HFFc6 (cell line): ENCODE data around the gene JAKMIP2. TPM values are rescaled to one million over a fixed set of nuclear protein-coding genes. Genes with fewer than 3 reads are reported as not detected.

ENCODE experiments used
- DNase-seq: peaks from one replicate; pipeline ENCODE4 v3.0.0-alpha.2; 2018
- H3K27ac Mint-ChIP-seq: 2 replicates; pipeline ENCODE4 v1.8.0; 2020; ENCODE audit warnings: mild to moderate bottlenecking, mixed read lengths
- H3K27me3 Mint-ChIP-seq: 2 replicates; pipeline ENCODE4 v1.8.0; 2021; ENCODE audit warnings: mild to moderate bottlenecking, moderate library complexity, mixed read lengths; ENCODE audit not compliant: insufficient read depth
- H3K36me3 Mint-ChIP-seq: 2 replicates; pipeline ENCODE4 v1.8.0; 2021; ENCODE audit warnings: low read depth, mixed read lengths
- H3K4me1 Mint-ChIP-seq: 2 replicates; pipeline ENCODE4 v1.8.0; 2020; ENCODE audit warnings: low read depth, mixed read lengths
- H3K4me3 Mint-ChIP-seq: 2 replicates; pipeline ENCODE4 v1.8.0; 2020; ENCODE audit warnings: mild to moderate bottlenecking, moderate library complexity, mixed read lengths
- H3K9me3 Mint-ChIP-seq: 2 replicates; pipeline ENCODE4 v1.8.0; 2020; ENCODE audit warnings: mild to moderate bottlenecking, mixed read lengths
- total RNA-seq, 6 experiments: library from RNA; stranded (reverse); fragmentation: NEBNext Ultra II Directional; extraction: Animal tissue kit (Norgen Biotek cat#: 25700); gene quantifications; 2 replicates in 1 of 6; 3 replicates in 5 of 6; pipeline ENCODE4 v1.2.3, GENCODE V29; 2021
- TF ChIP-seq, protein P1 (sequence below): fragments of 200-600 bp; sonication (generic); IDR thresholded peaks from 2 replicates; pipeline ENCODE4 v1.5.0; 2021; ENCODE audit warnings: antibody characterized with exemption, mild to moderate bottlenecking

The JAKMIP2 gene
- total RNA-seq, 6 experiments from 2014 or later, result not detected

- Mint-ChIP-seq H3K4me1 (no peaks in the 10 kb centered on the region), H3K9me3 (no peaks in the 10 kb centered on the region), H3K36me3 (no peaks in the 10 kb centered on the region), H3K27me3 (peaks cover 2% of the 10 kb centered on the region; the same call in 1 of the 2 replicates), H3K27ac (no peak overlapping the region), H3K4me3 (no peak overlapping the region)
- no peak for DNase-seq
- TF ChIP-seq, protein P1, sequence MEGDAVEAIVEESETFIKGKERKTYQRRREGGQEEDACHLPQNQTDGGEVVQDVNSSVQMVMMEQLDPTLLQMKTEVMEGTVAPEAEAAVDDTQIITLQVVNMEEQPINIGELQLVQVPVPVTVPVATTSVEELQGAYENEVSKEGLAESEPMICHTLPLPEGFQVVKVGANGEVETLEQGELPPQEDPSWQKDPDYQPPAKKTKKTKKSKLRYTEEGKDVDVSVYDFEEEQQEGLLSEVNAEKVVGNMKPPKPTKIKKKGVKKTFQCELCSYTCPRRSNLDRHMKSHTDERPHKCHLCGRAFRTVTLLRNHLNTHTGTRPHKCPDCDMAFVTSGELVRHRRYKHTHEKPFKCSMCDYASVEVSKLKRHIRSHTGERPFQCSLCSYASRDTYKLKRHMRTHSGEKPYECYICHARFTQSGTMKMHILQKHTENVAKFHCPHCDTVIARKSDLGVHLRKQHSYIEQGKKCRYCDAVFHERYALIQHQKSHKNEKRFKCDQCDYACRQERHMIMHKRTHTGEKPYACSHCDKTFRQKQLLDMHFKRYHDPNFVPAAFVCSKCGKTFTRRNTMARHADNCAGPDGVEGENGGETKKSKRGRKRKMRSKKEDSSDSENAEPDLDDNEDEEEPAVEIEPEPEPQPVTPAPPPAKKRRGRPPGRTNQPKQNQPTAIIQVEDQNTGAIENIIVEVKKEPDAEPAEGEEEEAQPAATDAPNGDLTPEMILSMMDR, result no peak
Observed at GRCh38 chr5:147667363-147667762, 115.2 kb downstream of the JAKMIP2 start.

GRCh38 chr5:147666419-147666818 is 116.1 kb downstream of the JAKMIP2 start:
- TF ChIP-seq, protein P1, result no peak
- Mint-ChIP-seq H3K4me1 (no peaks in the 10 kb centered on the region), H3K27ac (no peak overlapping the region), H3K4me3 (no peak overlapping the region), H3K27me3 (peaks cover 2% of the 10 kb centered on the region; the same call in 1 of the 2 replicates), H3K36me3 (no peaks in the 10 kb centered on the region), H3K9me3 (no peaks in the 10 kb centered on the region)
- no peak for DNase-seq

GRCh38 chr5:147661541-147661940 is 121.0 kb downstream of the JAKMIP2 start:
- no peak for DNase-seq
- peaks cover 4% of the 10 kb centered on the region for H3K9me3 Mint-ChIP-seq
- no peak overlapping the region for H3K4me3 Mint-ChIP-seq
- no peaks in the 10 kb centered on the region for H3K36me3 Mint-ChIP-seq
- TF ChIP-seq, protein P1, result no peak
- no peaks in the 10 kb centered on the region for H3K4me1 Mint-ChIP-seq
- H3K27me3 Mint-ChIP-seq, result peaks cover 6% of the 10 kb centered on the region
- H3K27ac Mint-ChIP-seq, result no peak overlapping the region

DNA sequence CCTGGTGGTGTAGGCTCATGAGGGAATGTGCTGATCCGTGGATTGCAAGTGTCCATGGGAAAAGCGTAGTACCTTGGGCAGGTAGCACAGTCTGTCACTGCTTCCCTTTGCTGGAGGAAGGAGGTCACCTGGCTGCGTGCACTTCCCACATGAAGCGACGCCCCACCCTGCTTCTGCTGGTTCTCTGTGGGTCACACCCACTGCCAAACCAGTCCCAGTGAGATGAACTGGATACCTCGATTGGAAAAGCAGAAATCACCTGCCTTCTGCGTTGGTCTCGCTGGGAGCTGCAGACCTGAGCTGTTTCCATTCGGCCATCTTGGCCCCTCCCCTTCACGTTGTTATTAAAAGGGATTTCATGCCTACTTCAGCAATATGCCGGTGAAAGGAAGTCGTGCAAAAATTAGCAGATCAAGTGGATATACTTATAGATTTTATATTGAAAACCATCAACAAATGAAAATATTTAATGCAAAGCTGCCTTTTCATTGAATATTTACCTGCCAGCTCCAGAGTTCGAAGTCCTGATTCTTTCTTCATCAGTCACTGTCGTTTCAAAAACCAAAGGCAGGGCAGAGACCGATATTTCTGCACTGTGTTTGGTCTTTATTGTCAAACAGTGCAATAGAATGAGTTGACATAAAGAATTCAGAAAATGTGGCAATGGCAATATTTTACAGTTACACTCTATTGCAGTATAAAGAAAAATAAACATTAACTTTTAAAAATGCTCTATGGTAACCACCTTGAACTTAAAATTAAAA is 123.2 kb downstream of the JAKMIP2 start:
- Mint-ChIP-seq H3K36me3 (no peaks in the 10 kb centered on the region), H3K27ac (no peak overlapping the region), H3K4me1 (no peaks in the 10 kb centered on the region), H3K9me3 (peaks cover 7% of the 10 kb centered on the region), H3K27me3 (peaks cover 6% of the 10 kb centered on the region), H3K4me3 (no peak overlapping the region)
- TF ChIP-seq, protein P1, result no peak
- DNase-seq, result no peak

GRCh38 chr5:147658293-147658932 is 124.1 kb downstream of the JAKMIP2 start:
- Mint-ChIP-seq H3K36me3 (no peaks in the 10 kb centered on the region), H3K4me1 (no peaks in the 10 kb centered on the region), H3K27me3 (peaks cover 6% of the 10 kb centered on the region), H3K4me3 (no peak overlapping the region), H3K9me3 (peaks cover 7% of the 10 kb centered on the region), H3K27ac (no peak overlapping the region)
- no peak for DNase-seq
- TF ChIP-seq, protein P1, result no peak
